H9 (cell line): ENCODE results near the gene PCDH9. TPM values are rescaled to one million over a fixed set of nuclear protein-coding genes. Genes with fewer than 3 reads are reported as not detected.

ENCODE experiments used
- DNase-seq: peaks from one replicate; pipeline ENCODE4 v3.0.0-alpha.2; 2017
- H2AFZ ChIP-seq: one replicate; pipeline ENCODE4 v1.6.1; 2013; ENCODE audit warnings: mild to moderate bottlenecking, low read length, control low read depth, moderate library complexity
- H2AK5ac ChIP-seq: 2 replicates; pipeline ENCODE4 v1.6.1; 2013; ENCODE audit warnings: low read length, control low read depth, mixed read lengths; ENCODE audit not compliant: insufficient read length
- H2BK120ac ChIP-seq: one replicate; pipeline ENCODE4 v1.6.1; 2013; ENCODE audit warnings: low read depth, mild to moderate bottlenecking, low read length, control low read depth, inconsistent platforms; ENCODE audit not compliant: poor library complexity, severe bottlenecking
- H2BK12ac ChIP-seq: 2 replicates; pipeline ENCODE4 v1.6.1; 2013; ENCODE audit warnings: low read length, control low read depth, mixed read lengths, low read depth; ENCODE audit not compliant: insufficient read length
- H2BK15ac ChIP-seq: 2 replicates; pipeline ENCODE4 v1.6.1; 2013; ENCODE audit warnings: low read depth, low read length, control low read depth
- H2BK20ac ChIP-seq: one replicate; pipeline ENCODE4 v1.6.1; 2013; ENCODE audit warnings: low read depth, mild to moderate bottlenecking, low read length, control low read depth, inconsistent platforms; ENCODE audit not compliant: poor library complexity, severe bottlenecking
- H2BK5ac ChIP-seq: 2 replicates; pipeline ENCODE4 v1.6.1; 2013; ENCODE audit warnings: low read length, control low read depth, mixed read lengths; ENCODE audit not compliant: insufficient read length
- H3K14ac ChIP-seq: 2 replicates; pipeline ENCODE4 v1.6.1; 2013; ENCODE audit warnings: low read length, control low read depth; ENCODE audit not compliant: insufficient read depth
- H3K18ac ChIP-seq: 2 replicates; pipeline ENCODE4 v1.6.1; 2013; ENCODE audit warnings: low read depth, mild to moderate bottlenecking, mixed read lengths, low read length, control low read depth; ENCODE audit not compliant: insufficient read length
- H3K23ac ChIP-seq: 2 replicates; pipeline ENCODE4 v1.6.1; 2013; ENCODE audit warnings: low read length, control low read depth, mixed read lengths, low read depth; ENCODE audit not compliant: insufficient read length
- H3K23me2 ChIP-seq: 2 replicates; pipeline ENCODE4 v1.6.1; 2013; ENCODE audit warnings: low read depth, mild to moderate bottlenecking, mixed read lengths, low read length, control low read depth; ENCODE audit not compliant: insufficient read length, poor library complexity, severe bottlenecking
- H3K27ac ChIP-seq: 2 replicates; pipeline ENCODE4 v1.5.1; 2013; ENCODE audit warnings: low read length, control low read depth, mixed read lengths, low read depth; ENCODE audit not compliant: insufficient read length
- H3K27me3 ChIP-seq: 2 replicates; pipeline ENCODE4 v1.6.1; 2013; ENCODE audit warnings: low read length, control low read depth, inconsistent platforms; ENCODE audit not compliant: insufficient read depth
- H3K4ac ChIP-seq: 2 replicates; pipeline ENCODE4 v1.6.1; 2013; ENCODE audit warnings: low read depth, mild to moderate bottlenecking, control low read depth, inconsistent platforms, low read length, moderate library complexity
- H3K4me1 ChIP-seq: 2 replicates; pipeline ENCODE4 v1.6.1; 2013; ENCODE audit warnings: low read length, control low read depth, inconsistent platforms; ENCODE audit not compliant: insufficient read depth
- H3K4me2 ChIP-seq: 2 replicates; pipeline ENCODE4 v1.6.1; 2013; ENCODE audit warnings: low read length, control low read depth, mixed read lengths; ENCODE audit not compliant: insufficient read length, insufficient read depth
- H3K56ac ChIP-seq: 2 replicates; pipeline ENCODE4 v1.6.1; 2013; ENCODE audit warnings: low read depth, mild to moderate bottlenecking, mixed read lengths, low read length, control low read depth; ENCODE audit not compliant: insufficient read length
- H3K79me1 ChIP-seq: 2 replicates; pipeline ENCODE4 v1.6.1; 2013; ENCODE audit warnings: low read depth, mild to moderate bottlenecking, moderate library complexity, low read length, control low read depth, inconsistent platforms; ENCODE audit not compliant: insufficient read depth, poor library complexity, severe bottlenecking
- H3K79me2 ChIP-seq: 2 replicates; pipeline ENCODE4 v1.6.1; 2013; ENCODE audit warnings: low read length, control low read depth, inconsistent platforms; ENCODE audit not compliant: insufficient read depth
- H3K9ac ChIP-seq: 2 replicates; pipeline ENCODE4 v1.6.1; 2013; ENCODE audit warnings: low read length, control low read depth, mixed read lengths; ENCODE audit not compliant: insufficient read length; ENCODE audit errors: extremely low read depth
- H3K9me3 ChIP-seq: one replicate; pipeline ENCODE4 v1.6.1; 2013; ENCODE audit warnings: low read depth, low read length, inconsistent platforms; ENCODE audit not compliant: control insufficient read depth
- H3T11ph ChIP-seq: one replicate; pipeline ENCODE4 v1.6.1; 2013; ENCODE audit warnings: mild to moderate bottlenecking, low read length, control low read depth, inconsistent platforms
- H4K20me1 ChIP-seq: one replicate; pipeline ENCODE4 v1.6.1; 2013; ENCODE audit not compliant: control insufficient read depth, insufficient read length, insufficient read depth
- H4K5ac ChIP-seq: 2 replicates; pipeline ENCODE4 v1.6.1; 2013; ENCODE audit warnings: low read depth, mild to moderate bottlenecking, mixed read lengths, low read length, control low read depth; ENCODE audit not compliant: insufficient read length
- H4K8ac ChIP-seq: replicated peaks from 2 replicates; pipeline ENCODE4 v1.6.1; 2013; ENCODE audit warnings: low read length, control low read depth, mixed read lengths, low read depth; ENCODE audit not compliant: insufficient read length
- H4K91ac ChIP-seq: 2 replicates; pipeline ENCODE4 v1.6.1; 2013; ENCODE audit warnings: low read depth, mild to moderate bottlenecking, moderate library complexity, mixed read lengths, low read length, control low read depth; ENCODE audit not compliant: insufficient read length
- H3K27ac Mint-ChIP-seq, 3 experiments: 2 replicates in 2 of 3; 3 replicates in 1 of 3; pipeline ENCODE4 v1.8.0; 2020 to 2021; ENCODE audit warnings: mixed read lengths in 3 of 3, mild to moderate bottlenecking in 1 of 3, moderate library complexity in 1 of 3
- H3K27me3 Mint-ChIP-seq: 2 replicates; pipeline ENCODE4 v1.8.0; 2021; ENCODE audit warnings: low read depth, mild to moderate bottlenecking, moderate library complexity, mixed read lengths
- H3K36me3 Mint-ChIP-seq, 3 experiments: 2 replicates in 2 of 3; 3 replicates in 1 of 3; pipeline ENCODE4 v1.8.0; 2020 to 2021; ENCODE audit warnings: low read depth in 3 of 3, mixed read lengths in 3 of 3; ENCODE audit not compliant: insufficient read depth in 1 of 3
- H3K4me1 Mint-ChIP-seq, 2 experiments: 2 replicates each; pipeline ENCODE4 v1.8.0; 2020; ENCODE audit warnings: mixed read lengths in 2 of 2
- H3K4me3 Mint-ChIP-seq, 2 experiments: 2 replicates in 1 of 2; 3 replicates in 1 of 2; pipeline ENCODE4 v1.8.0; 2020 to 2021; ENCODE audit warnings: mild to moderate bottlenecking in 2 of 2, mixed read lengths in 2 of 2, moderate library complexity in 1 of 2
- H3K9me3 Mint-ChIP-seq, 2 experiments: 2 replicates in 1 of 2; 3 replicates in 1 of 2; pipeline ENCODE4 v1.8.0; 2020; ENCODE audit warnings: mild to moderate bottlenecking in 2 of 2, mixed read lengths in 2 of 2, moderate library complexity in 1 of 2
- WGBS: extraction: QIAGEN DNeasy Blood & Tissue Kit; methylation state at CpG from one replicate; pipeline ENCODE4 v1.1.7; 2013; ENCODE audit warnings: missing lambda C conversion rate, low lambda C conversion rate, mixed read lengths; ENCODE audit not compliant: insufficient read length; ENCODE audit errors: extremely low coverage; 5-methylcytosine and 5-hydroxymethylcytosine counted together
- total RNA-seq: library from RNA; stranded (reverse); gene quantifications from 2 replicates; pipeline ENCODE4 v1.2.1, GENCODE V29; 2021
- TF ChIP-seq, protein P1 (sequence below): fragments of 200-600 bp; sonication (generic); conservative IDR thresholded peaks from 3 replicates; pipeline ENCODE4 v1.8.0; 2021; ENCODE audit warnings: antibody characterized with exemption, mild to moderate bottlenecking

PCDH9 gene
- total RNA-seq, 1 experiment from 2014 or later: 0.11 TPM

DNA sequence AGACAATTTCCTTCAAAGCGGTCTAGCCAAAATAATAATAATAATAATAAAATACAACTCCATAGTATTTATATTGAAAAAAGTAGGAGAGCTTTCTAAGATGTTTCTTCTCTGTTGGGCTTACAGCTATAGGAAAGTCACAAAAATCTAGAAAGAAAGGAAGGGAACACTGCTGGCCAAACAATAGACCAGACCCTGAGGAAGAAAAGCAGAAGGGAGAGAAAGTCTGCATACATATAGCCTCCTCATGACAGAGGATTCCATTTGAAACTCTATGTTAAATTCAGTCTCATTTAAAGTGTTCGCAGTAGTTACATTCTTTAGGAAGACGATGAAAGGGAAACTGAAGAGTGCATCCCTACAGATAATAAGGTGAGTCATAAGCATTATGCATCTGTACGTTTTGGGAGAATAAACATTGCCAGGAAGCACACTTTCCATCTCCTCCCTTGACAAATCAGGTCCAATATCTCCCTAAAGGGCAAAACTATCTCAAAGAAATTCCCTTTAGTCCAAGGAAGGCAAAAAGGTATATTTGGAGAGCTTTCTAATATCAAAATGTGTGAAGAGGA lies 86.5 kb downstream of the PCDH9 start:
- Histone ChIP-seq H3K4me2 (no peak overlapping the region), H3K4ac (no peak overlapping the region), H3T11ph (no peak overlapping the region), H4K20me1 (no peaks in the 10 kb centered on the region), H4K5ac (no peak overlapping the region), H3K79me2 (no peaks in the 10 kb centered on the region), H2BK5ac (no peak overlapping the region), H2BK12ac (no peak overlapping the region), H3K4me1 (no peaks in the 10 kb centered on the region; the same call in 1 of the 2 replicates), H3K27me3 (no peaks in the 10 kb centered on the region), H3K79me1 (no peaks in the 10 kb centered on the region), H3K14ac (no peak overlapping the region), H3K56ac (no peak overlapping the region), H3K18ac (no peak overlapping the region), H2BK20ac (no peak overlapping the region), H3K23me2 (no peaks in the 10 kb centered on the region), H3K23ac (no peak overlapping the region), H3K27ac (no peak overlapping the region), H3K9me3 (no peaks in the 10 kb centered on the region), H4K8ac (no peak overlapping the region), H3K9ac (no peak overlapping the region), H2AK5ac (no peak overlapping the region), H2BK15ac (no peak overlapping the region), H2BK120ac (no peak overlapping the region), H2AFZ (no peak overlapping the region), H4K91ac (no peak overlapping the region)
- H3K36me3 Mint-ChIP-seq: no peaks in the 10 kb centered on the region; a peak in 1 of 7 replicates
- no peak overlapping the region for H3K4me3 Mint-ChIP-seq
- H3K27me3 Mint-ChIP-seq: no peaks in the 10 kb centered on the region
- no peaks in the 10 kb centered on the region for H3K9me3 Mint-ChIP-seq
- H3K27ac Mint-ChIP-seq: peak overlapping the region in 1 of 3 experiments; percentile 62; a peak in 1 of 7 replicates
- no peak for DNase-seq
- WGBS: no CpG with 5 or more reads among the region's 4 CpGs
- TF ChIP-seq, protein P1, sequence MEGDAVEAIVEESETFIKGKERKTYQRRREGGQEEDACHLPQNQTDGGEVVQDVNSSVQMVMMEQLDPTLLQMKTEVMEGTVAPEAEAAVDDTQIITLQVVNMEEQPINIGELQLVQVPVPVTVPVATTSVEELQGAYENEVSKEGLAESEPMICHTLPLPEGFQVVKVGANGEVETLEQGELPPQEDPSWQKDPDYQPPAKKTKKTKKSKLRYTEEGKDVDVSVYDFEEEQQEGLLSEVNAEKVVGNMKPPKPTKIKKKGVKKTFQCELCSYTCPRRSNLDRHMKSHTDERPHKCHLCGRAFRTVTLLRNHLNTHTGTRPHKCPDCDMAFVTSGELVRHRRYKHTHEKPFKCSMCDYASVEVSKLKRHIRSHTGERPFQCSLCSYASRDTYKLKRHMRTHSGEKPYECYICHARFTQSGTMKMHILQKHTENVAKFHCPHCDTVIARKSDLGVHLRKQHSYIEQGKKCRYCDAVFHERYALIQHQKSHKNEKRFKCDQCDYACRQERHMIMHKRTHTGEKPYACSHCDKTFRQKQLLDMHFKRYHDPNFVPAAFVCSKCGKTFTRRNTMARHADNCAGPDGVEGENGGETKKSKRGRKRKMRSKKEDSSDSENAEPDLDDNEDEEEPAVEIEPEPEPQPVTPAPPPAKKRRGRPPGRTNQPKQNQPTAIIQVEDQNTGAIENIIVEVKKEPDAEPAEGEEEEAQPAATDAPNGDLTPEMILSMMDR: no peak
- H3K4me1 Mint-ChIP-seq: peaks cover 17 to 22% of the 10 kb centered on the region in 2 experiments
